Astrocyte of the cerebellum (primary cell): ENCODE measurements around the gene TNK1.

Experiments
- DNase-seq: peaks from one replicate; pipeline ENCODE4 v3.0.0-alpha.2; 2011; ENCODE audit warnings: low read depth
- H3K4me3 ChIP-seq: 2 replicates; pipeline ENCODE4 v1.5.1; 2011; ENCODE audit warnings: mild to moderate bottlenecking, low read depth, low read length, moderate library complexity
- in situ Hi-C: cut with HindIII; loops from 2 replicates; pipeline ENCODE4 v1.10.0; 2017; ENCODE audit warnings: low sequenced_read_pairs
- TF ChIP-seq, protein P1 (sequence below): IDR thresholded peaks from 2 replicates; pipeline ENCODE4 v1.5.1; 2012; ENCODE audit warnings: low read length, low read depth, moderate library complexity, mild to moderate bottlenecking; ENCODE audit errors: missing control alignments

TNK1 gene

DNA sequence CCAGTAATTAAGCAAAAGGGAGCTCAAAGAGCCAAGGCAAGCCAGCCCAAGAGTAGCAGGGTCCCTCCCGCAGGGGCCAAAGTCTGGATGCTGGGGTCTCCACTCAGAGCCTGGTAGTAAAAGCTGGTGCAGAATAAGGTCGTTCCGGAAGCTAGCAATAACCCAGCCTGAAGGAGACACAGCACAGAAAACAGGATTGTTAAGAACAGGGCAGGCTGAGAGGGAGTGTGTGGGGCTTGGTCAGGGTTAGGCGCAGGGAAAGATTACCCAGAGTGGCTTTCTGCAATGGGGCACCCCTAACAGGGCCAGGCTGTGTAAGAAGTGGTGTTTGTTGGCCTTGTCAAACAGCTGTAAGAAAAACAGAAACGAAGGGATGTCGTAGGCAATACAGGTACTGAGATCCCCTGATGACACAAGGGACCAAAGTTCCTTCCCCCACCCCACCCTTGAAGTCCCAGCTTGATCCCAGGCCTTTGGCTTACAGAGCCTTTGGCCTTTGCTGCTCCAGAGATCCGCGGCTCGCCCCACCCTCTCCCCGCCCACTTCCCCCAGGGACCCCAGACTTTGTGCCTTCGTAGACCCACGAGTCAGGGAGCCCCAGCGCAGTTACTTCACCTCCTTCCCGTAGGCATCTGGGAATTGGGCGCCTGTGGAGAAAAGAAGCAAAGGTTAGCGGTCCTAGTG lies 22.3 kb downstream of the TNK1 start:
- in situ Hi-C loops = no loop called here
- peak overlapping the region; percentile 72 for H3K4me3 ChIP-seq
- no peak for DNase-seq
- TF ChIP-seq, protein P1, sequence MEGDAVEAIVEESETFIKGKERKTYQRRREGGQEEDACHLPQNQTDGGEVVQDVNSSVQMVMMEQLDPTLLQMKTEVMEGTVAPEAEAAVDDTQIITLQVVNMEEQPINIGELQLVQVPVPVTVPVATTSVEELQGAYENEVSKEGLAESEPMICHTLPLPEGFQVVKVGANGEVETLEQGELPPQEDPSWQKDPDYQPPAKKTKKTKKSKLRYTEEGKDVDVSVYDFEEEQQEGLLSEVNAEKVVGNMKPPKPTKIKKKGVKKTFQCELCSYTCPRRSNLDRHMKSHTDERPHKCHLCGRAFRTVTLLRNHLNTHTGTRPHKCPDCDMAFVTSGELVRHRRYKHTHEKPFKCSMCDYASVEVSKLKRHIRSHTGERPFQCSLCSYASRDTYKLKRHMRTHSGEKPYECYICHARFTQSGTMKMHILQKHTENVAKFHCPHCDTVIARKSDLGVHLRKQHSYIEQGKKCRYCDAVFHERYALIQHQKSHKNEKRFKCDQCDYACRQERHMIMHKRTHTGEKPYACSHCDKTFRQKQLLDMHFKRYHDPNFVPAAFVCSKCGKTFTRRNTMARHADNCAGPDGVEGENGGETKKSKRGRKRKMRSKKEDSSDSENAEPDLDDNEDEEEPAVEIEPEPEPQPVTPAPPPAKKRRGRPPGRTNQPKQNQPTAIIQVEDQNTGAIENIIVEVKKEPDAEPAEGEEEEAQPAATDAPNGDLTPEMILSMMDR = no peak

DNA sequence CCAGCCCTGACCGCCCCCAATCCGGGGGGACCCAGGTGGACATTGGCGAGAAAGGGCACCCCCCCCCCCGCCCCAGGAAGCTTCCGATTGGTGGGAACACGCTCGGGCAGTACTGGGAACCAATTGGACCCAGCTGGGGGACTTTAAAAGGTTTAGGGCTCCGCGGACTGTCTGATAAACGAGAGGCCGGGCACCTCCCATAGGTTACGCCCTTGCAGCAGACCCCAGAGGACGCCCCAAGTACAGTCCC lies 22.8 kb downstream of the TNK1 start:
- peak overlapping the region; percentile 72 for H3K4me3 ChIP-seq
- in situ Hi-C loops = no loop called here
- TF ChIP-seq, protein P1 = no peak
- DNase-seq = no peak

DNA sequence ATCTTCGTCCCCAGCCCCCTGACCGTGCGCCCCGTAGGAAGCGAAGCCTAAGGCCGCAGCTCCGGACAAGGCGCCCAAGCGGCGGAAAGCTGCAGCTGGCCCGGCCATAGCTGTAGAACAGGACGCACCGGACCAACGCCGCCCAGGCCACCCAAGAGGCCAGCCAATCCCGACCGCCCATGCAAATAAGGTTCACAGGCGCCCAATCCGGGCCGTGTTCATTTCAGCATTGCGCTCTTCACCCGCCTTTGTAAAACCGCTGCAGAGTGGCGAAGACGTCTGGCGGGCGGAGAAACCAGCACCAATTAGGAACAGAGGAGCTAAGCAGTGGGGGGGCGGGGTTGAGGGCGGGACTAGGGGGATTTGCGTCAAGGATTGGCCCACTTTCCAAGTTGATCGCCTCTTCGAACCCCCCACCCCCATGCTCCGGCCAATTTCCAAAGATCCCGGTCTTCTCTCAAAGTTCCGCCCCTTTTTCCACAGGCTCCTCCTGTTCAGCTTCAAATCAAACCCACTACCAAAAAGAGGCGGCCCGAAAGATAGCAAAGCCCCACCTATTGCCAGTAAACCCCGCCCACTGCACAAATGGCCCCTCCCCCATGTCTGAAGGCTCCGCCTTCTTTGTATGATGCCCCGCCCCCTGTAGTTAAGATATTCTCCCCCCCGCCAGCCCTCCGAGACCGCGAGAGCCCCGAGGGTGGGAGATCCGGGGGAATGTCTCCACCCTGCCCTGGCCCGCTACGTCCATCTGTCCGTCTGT lies 23.3 kb downstream of the TNK1 start, which contains the start of gene TMEM256:
TMEM256 (minus strand) TSS at position 121 of the 760 bp plus-strand sequence; CDS start at position 108, 13 bp downstream.
- TF ChIP-seq, protein P1 = no peak
- DNase-seq = peak; percentile 99
- in situ Hi-C loops = no loop called here
- H3K4me3 ChIP-seq = peak within 1 kb of the TSS; percentile 72

DNA sequence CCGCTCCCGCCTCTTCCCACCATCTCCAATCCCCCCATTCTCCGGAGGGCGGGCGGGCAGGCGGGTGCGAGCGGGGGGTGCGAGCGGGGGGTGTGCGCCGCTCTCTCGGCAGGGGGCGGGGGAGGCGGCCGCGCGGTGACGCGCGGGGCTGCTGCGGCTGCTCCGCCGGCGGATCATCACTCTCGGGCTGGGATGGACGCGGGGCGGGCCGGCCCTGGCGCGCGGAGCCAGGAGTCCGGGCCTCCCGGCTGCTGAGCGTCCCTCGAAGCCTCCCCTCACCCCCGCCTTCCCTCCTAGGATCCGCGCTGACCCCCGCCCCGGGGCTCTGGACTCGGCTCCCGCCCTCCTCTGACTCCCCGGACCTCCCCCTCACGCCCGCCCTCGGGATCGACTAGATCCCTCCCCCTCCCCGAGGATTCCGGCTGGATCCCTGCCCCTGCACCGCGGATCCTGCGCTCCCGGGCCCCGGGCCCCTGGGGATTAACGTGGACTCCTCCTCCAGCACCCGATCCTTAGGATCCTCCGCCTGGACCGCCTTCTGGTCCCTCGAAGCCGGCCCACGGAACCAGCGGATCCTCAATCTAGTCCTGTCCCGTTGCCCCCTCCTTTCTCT lies 24.0 kb downstream of the TNK1 start:
- H3K4me3 ChIP-seq = peak overlapping the region; percentile 72
- no peak for DNase-seq
- in situ Hi-C loops = no loop called here
- TF ChIP-seq, protein P1 = no peak

DNA sequence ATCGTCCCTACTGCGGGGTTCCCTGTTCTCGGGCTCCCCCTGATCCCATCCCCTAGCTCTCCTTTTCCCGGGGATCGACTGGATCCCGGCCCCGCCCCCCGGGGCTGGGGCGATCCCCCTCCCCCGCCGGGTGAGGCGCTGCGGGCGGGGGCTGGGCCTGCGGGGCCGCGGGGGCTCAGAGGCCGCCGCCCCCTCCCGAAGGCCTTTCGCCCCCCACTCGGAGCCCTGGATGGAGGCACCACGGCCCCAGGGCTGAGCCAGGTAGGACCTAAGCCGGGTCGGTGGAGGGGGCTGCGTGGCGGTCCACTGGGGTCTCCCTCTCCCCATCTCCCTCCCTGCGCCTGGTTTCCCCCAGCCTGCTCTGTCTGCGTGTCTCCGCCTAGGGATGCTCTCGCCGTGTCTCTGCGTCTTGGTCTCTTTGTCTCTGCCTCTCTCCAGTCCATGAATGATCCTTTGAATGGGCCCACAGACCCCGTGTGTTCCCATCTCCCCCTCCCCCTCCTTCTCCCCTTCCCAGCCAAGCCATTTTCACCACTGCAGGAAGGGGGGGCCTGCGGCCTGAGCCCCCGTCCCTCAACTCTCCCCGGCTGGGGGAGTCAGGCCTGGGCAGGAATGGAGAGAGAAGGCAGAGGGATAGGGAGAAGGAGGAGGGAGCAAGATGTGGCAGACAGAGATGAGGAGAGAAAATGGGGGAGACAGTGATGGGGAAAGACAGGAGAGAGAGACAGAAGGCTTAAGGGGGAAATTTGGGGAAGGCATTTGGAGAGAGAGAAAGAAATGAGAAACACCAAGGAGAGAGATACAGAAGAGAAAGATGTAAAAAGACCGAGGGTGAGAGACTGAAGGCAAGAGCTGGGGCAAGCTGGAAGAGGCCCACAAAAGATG lies 24.7 kb downstream of the TNK1 start:
- in situ Hi-C loops = no loop called here
- peak overlapping the region; percentile 72 for H3K4me3 ChIP-seq
- TF ChIP-seq, protein P1 = no peak
- no peak for DNase-seq

DNA sequence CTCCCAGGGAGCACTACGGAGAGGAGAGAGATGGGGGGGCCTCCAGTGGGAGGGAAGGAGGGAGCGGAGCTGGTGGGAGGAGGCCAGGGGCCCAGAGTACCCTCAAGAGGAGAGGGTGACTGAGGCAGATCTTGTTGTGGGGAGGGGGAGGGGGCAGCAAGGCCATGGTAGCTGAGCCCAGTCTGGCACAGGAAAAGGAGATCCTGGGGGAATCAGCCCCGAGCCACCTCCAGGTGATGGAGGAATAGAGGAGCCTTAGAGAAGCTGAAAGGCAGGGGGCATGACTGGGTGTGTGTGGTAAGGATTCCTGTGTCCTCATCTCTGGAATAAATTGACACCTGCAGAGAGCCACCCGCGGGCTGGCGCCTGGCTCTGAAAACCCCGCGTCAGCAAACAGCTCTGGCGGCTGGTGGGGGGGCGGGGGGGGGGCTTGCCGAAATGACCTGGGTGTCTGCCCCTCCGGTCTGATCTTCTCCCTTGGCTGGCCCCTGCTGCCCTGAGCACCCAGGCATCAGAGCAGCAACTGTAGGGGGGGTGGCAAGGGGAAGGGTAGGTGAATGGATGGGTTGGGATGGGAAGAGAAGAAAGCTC lies 25.4 kb downstream of the TNK1 start:
- H3K4me3 ChIP-seq = peak overlapping the region; percentile 72
- TF ChIP-seq, protein P1 = no peak
- in situ Hi-C loops = no loop called here
- DNase-seq = no peak
